GM12878 (cell line): ENCODE results near the gene TEX264. TPM values are rescaled to one million over a fixed set of nuclear protein-coding genes. Genes with fewer than 3 reads are reported as not detected.

Experiments used
- ATAC-seq: fragments of 200-7000 bp; cut with Tn5 transposase; 3 replicates; pipeline ENCODE4 v1.9.1; 2020; ENCODE audit warnings: mild to moderate bottlenecking, moderate library complexity
- BruUV-seq: library from RNA; stranded (reverse); fragments of 400-500 nt; replicated peaks from 2 replicates; lab custom pipeline; 2021; lab: Mats Ljungman, UMichigan
- CTCF ChIA-PET: fragments of 300-600 bp; sonication (Branson Sonifier 250); formaldehyde crosslinking; extraction: SDS; loops from one replicate; lab custom pipeline; 2021; ENCODE audit warnings: inconsistent platforms; lab: Yijun Ruan, JAX
- POLR2A ChIA-PET: fragments of 350-600 bp; formaldehyde crosslinking; extraction: SDS; loops from one replicate; lab custom pipeline; 2021; ENCODE audit warnings: inconsistent platforms; lab: Charles Lee
- RAD21 ChIA-PET: fragments of 300-600 bp; sonication (Branson Sonifier 250); formaldehyde crosslinking; loops from one replicate; lab custom pipeline; 2023; ENCODE audit warnings: antibody characterized with exemption; ENCODE audit not compliant: unreplicated experiment; lab: Charles Lee
- SMC1A ChIA-PET: fragments of 300-600 bp; sonication (Branson Sonifier 250); formaldehyde crosslinking; loops from one replicate; lab custom pipeline; 2023; ENCODE audit not compliant: unreplicated experiment, uncharacterized antibody; lab: Charles Lee
- DNase-seq: peaks from one replicate; pipeline ENCODE4 v3.0.0-alpha.2; 2011; ENCODE audit warnings: low read depth, low spot score
- FAIRE-seq: peaks from 3 replicates; lab custom pipeline; 2011; peaks lifted over from hg19 to GRCh38; lab: Jason Lieb, UNC
- H2AFZ ChIP-seq: 2 replicates; pipeline ENCODE4 v1.6.0; 2011; ENCODE audit warnings: low read depth, low read length, control low read depth; ENCODE audit not compliant: control insufficient read depth
- H3K27ac ChIP-seq: 2 replicates; pipeline ENCODE4 v1.5.1; 2011; ENCODE audit warnings: control low read depth; ENCODE audit not compliant: control insufficient read depth, insufficient read depth
- H3K27me3 ChIP-seq, 2 experiments: replicated peaks in 1 of 2; 2 replicates each; pipeline versions ENCODE4 v1.6.0 to v1.6.1; 2011; ENCODE audit warnings: low read length in 1 of 2; ENCODE audit not compliant: control insufficient read depth in 2 of 2, insufficient read depth in 2 of 2
- H3K36me3 ChIP-seq, 2 experiments: 2 replicates each; pipeline ENCODE4 v1.5.1; 2011; ENCODE audit warnings: low read length in 1 of 2; ENCODE audit not compliant: control insufficient read depth in 2 of 2, insufficient read depth in 2 of 2
- H3K4me1 ChIP-seq: 2 replicates; pipeline ENCODE4 v1.6.1; 2011; ENCODE audit warnings: mild to moderate bottlenecking, low read length, moderate library complexity, mixed read lengths; ENCODE audit not compliant: control insufficient read depth, insufficient read depth
- H3K4me2 ChIP-seq: 2 replicates; pipeline ENCODE4 v1.6.0; 2011; ENCODE audit warnings: control low read depth; ENCODE audit not compliant: control insufficient read depth, insufficient read depth
- H3K4me3 ChIP-seq: fragments of 200-600 bp; sonication (generic); 2 replicates; pipeline ENCODE4 v1.5.1; 2016
- H3K79me2 ChIP-seq: 2 replicates; pipeline ENCODE4 v1.6.0; 2011; ENCODE audit warnings: low read length; ENCODE audit not compliant: control insufficient read depth, insufficient read depth
- H3K9ac ChIP-seq: 2 replicates; pipeline ENCODE4 v1.8.0; 2011; ENCODE audit warnings: low read length, control low read depth, mixed read lengths; ENCODE audit not compliant: control insufficient read depth, insufficient read depth
- H3K9me3 ChIP-seq: replicated peaks from 3 replicates; pipeline ENCODE4 v1.5.1; 2011; ENCODE audit warnings: mild to moderate bottlenecking, low read length; ENCODE audit not compliant: control insufficient read depth, insufficient read depth
- H4K20me1 ChIP-seq: 2 replicates; pipeline ENCODE4 v1.6.0; 2011; ENCODE audit not compliant: control insufficient read depth, insufficient read depth
- BRCA1 ChIP-seq: IDR thresholded peaks from 2 replicates; pipeline ENCODE4 v1.6.1; 2011; ENCODE audit warnings: low read depth, low read length, improper control_type of control experiment
- CHD4 ChIP-seq: fragments of 200-600 bp; sonication (generic); IDR thresholded peaks from 2 replicates; pipeline ENCODE4 v1.6.1; 2016; ENCODE audit warnings: mild to moderate bottlenecking
- CREM ChIP-seq: IDR thresholded peaks from 2 replicates; pipeline ENCODE4 v1.6.1; 2014; ENCODE audit warnings: antibody characterized with exemption, low read depth
- CTCF ChIP-seq, 3 experiments: IDR thresholded peaks in 2 of 3; conservative IDR thresholded peaks in 1 of 3; 2 replicates each; pipeline ENCODE4 v1.5.1; 2011; ENCODE audit warnings: low read depth in 3 of 3, low read length in 3 of 3, mild to moderate bottlenecking in 3 of 3, control low read depth in 2 of 3, moderate library complexity in 2 of 3, inconsistent platforms in 1 of 3, mixed read lengths in 1 of 3; ENCODE audit not compliant: control insufficient read depth in 2 of 3, insufficient read depth in 1 of 3; ENCODE audit errors: extremely low read depth in 1 of 3
- DPF2 ChIP-seq: fragments of 450-650 bp; IDR thresholded peaks from 2 replicates; pipeline ENCODE4 v1.6.1; 2017; ENCODE audit warnings: mild to moderate bottlenecking
- GABPA ChIP-seq: IDR thresholded peaks from 2 replicates; pipeline ENCODE4 v1.6.1; 2014; ENCODE audit warnings: antibody characterized with exemption, low read depth, mild to moderate bottlenecking, inconsistent platforms
- IKZF2 ChIP-seq, 2 experiments: fragments of 450-650 bp; IDR thresholded peaks; 2 replicates each; pipeline ENCODE4 v1.6.1; 2017; ENCODE audit warnings: mild to moderate bottlenecking in 2 of 2, moderate library complexity in 2 of 2
- IRF5 ChIP-seq: fragments of 450-650 bp; IDR thresholded peaks from 2 replicates; pipeline ENCODE4 v1.6.1; 2017; ENCODE audit warnings: borderline replicate concordance
- NFXL1 ChIP-seq: fragments of 450-650 bp; IDR thresholded peaks from 2 replicates; pipeline ENCODE4 v1.6.1; 2017; ENCODE audit warnings: antibody characterized with exemption, mild to moderate bottlenecking, borderline replicate concordance
- POLR2AphosphoS2 ChIP-seq: IDR thresholded peaks from 2 replicates; pipeline ENCODE4 v1.6.1; 2011; ENCODE audit warnings: low read depth, mild to moderate bottlenecking, low read length, improper control_type of control experiment, moderate library complexity
- RAD51 ChIP-seq: fragments of 450-650 bp; IDR thresholded peaks from 2 replicates; pipeline ENCODE4 v1.6.1; 2016; ENCODE audit warnings: moderate library complexity, mild to moderate bottlenecking, inconsistent platforms
- RELA ChIP-seq: fragments of 450-650 bp; IDR thresholded peaks from 2 replicates; pipeline ENCODE4 v1.8.0; 2014; ENCODE audit warnings: borderline replicate concordance; ENCODE audit not compliant: partially characterized antibody
- SIN3A ChIP-seq: IDR thresholded peaks from 2 replicates; pipeline ENCODE4 v1.6.1; 2012; ENCODE audit warnings: low read depth, low read length, improper control_type of control experiment
- YBX1 ChIP-seq: fragments of 450-650 bp; IDR thresholded peaks from 2 replicates; pipeline ENCODE4 v1.6.1; 2016; ENCODE audit warnings: antibody characterized with exemption
- WGBS: methylation state at CpG from one replicate; pipeline ENCODE4 v1.1.6; 2016; ENCODE audit warnings: low lambda C conversion rate; ENCODE audit not compliant: insufficient replicate concordance, insufficient coverage; ENCODE audit errors: missing lambda C conversion rate; 5-methylcytosine and 5-hydroxymethylcytosine counted together
- in situ Hi-C: fragments of 300-500 bp; cut with MboI; formaldehyde crosslinking; loops from 9 replicates; pipeline ENCODE4 v1.14.3; 2018; ENCODE audit warnings: mixed read lengths
- intact Hi-C: fragments of 100-400 bp; cut with micrococcal nuclease; formaldehyde crosslinking; loops from one replicate; pipeline ENCODE4 v1.14.2; 2022; ENCODE audit not compliant: unreplicated experiment
- polyA plus RNA-seq, 11 experiments: library from polyadenylated mRNA; depleted of rRNA in 4 of 11; unstranded in 6 of 11; stranded (reverse) in 5 of 11; fragments of >200 nt; fragmentation: Nextera tagmentation in 4 of 11; fragmentation: Illumina TruSeq in 1 of 11; extraction: Ambion mirVana in 4 of 11; extraction: Trizol in 1 of 11; gene quantifications; 1 replicate in 1 of 11; 2 replicates in 10 of 11; pipeline versions ENCODE4 v1.2.1 to v1.2.3, GENCODE V29; 2011 to 2016; ENCODE audit warnings: inconsistent platforms in 2 of 11, missing spikeins in 2 of 11, low read depth in 1 of 11
- total RNA-seq, 4 experiments: library from RNA; depleted of rRNA in 3 of 4; stranded (reverse); fragments of >200 nt in 3 of 4; fragmentation: Illumina TruSeq in 1 of 4; extraction: Trizol in 1 of 4; gene quantifications; 2 replicates each; pipeline versions ENCODE4 v1.2.1 to v1.2.3, GENCODE V29; 2013 to 2021

The TEX264 gene
- total and polyA plus RNA-seq, 10 of the 15 experiments (the other 5 are each of a cell fraction or from before 2014, with no cell fraction given), result 3.6 to 63.0 (median 52.4) TPM

- no peak for TF ChIP-seq CTCF (IDR thresholded peaks at IDR 0.05 in 2 of 3, conservative IDR thresholded peaks at IDR 0.05 in 1 of 3; ENCODE audit: control insufficient read depth in 2 of 3, extremely low read depth in 1 of 3, insufficient read depth in 1 of 3, low read depth in 3 of 3, low read length in 3 of 3)
- no peak for TF ChIP-seq DPF2
- no peak for TF ChIP-seq GABPA
- TF ChIP-seq YBX1, result no peak
- TF ChIP-seq IKZF2 (IDR thresholded peaks at IDR 0.05), result no peak
- no peak for TF ChIP-seq CREM
- no peak for TF ChIP-seq RAD51
These were observed 41.0 kb downstream of the TEX264 start (continued) for GRCh38 chr3:51712038-51712420.

DNA sequence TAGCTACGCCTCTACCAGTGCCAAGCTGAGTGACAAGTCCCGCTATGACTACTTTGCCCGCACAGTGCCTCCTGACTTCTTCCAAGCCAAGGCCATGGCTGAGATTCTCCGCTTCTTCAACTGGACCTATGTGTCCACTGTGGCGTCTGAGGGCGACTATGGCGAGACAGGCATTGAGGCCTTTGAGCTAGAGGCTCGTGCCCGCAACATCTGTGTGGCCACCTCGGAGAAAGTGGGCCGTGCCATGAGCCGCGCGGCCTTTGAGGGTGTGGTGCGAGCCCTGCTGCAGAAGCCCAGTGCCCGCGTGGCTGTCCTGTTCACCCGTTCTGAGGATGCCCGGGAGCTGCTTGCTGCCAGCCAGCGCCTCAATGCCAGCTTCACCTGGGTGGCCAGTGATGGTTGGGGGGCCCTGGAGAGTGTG lies 41.5 kb downstream of the TEX264 start:
- FAIRE-seq (no peak), DNase-seq (no peak), ATAC-seq (no peak)
- no peaks in the 10 kb centered on the region for H3K79me2 ChIP-seq
- in situ Hi-C loops (no loop called here), intact Hi-C loops (no loop called here)
- ChIA-PET POLR2A (interaction anchor here (0.6 kb wide), 1 partner anchor 36 kb away, joined by 4 read pairs; no protein-coding TSS in a partner anchor), RAD21 (no interaction called here), CTCF (interaction anchor here (0.6 kb wide), 1 partner anchor 23 kb away, joined by 3 read pairs; no protein-coding TSS in a partner anchor), SMC1A (interaction anchor here (1.2 to 1.8 kb wide), 2 partner anchors 13 to 88 kb away, joined by 3 to 4 read pairs; no protein-coding TSS in a partner anchor)
- TF ChIP-seq POLR2AphosphoS2, result no peak
- TF ChIP-seq IRF5, result no peak
- no peak for TF ChIP-seq CHD4
- no peak for TF ChIP-seq SIN3A
- TF ChIP-seq RELA, result no peak
- no peak for TF ChIP-seq BRCA1
- TF ChIP-seq NFXL1, result no peak
- no peaks in the 10 kb centered on the region for H3K36me3 ChIP-seq
- no peak overlapping the region for H3K27ac ChIP-seq
- H3K4me1 ChIP-seq, result no peaks in the 10 kb centered on the region
- H3K4me3 ChIP-seq, result no peak overlapping the region
- no TSS peak for BruUV-seq
- 62% methylated on average over 18 of the region's 20 CpGs for WGBS
- H3K9me3 ChIP-seq, result no peaks in the 10 kb centered on the region
- H3K9ac ChIP-seq, result no peak overlapping the region
- no peaks in the 10 kb centered on the region for H4K20me1 ChIP-seq
- H2AFZ ChIP-seq, result no peak overlapping the region
- no peak overlapping the region for H3K4me2 ChIP-seq
- no peaks in the 10 kb centered on the region for H3K27me3 ChIP-seq
